IMR-90 (cell line): ENCODE data around the gene LLPH. TPM values are rescaled to one million over a fixed set of nuclear protein-coding genes. Genes with fewer than 3 reads are reported as not detected.

Source experiments
- ATAC-seq: fragments of 200-7000 bp; cut with Tn5 transposase; 2 replicates; pipeline ENCODE4 v1.9.1; 2020; ENCODE audit warnings: low read depth, mild to moderate bottlenecking, moderate library complexity
- BruUV-seq: library from RNA; stranded (reverse); fragments of 400-500 nt; replicated peaks from 2 replicates; lab custom pipeline; 2021; lab: Mats Ljungman, UMichigan
- CTCF ChIA-PET: fragments of 300-600 bp; formaldehyde crosslinking; extraction: SDS; loops from one replicate; lab custom pipeline; 2021; ENCODE audit warnings: antibody characterized with exemption; lab: Yijun Ruan, JAX
- POLR2A ChIA-PET: fragments of 300-600 bp; sonication (Branson Sonifier 250); formaldehyde crosslinking; loops from one replicate; lab custom pipeline; 2022; ENCODE audit warnings: antibody characterized with exemption; ENCODE audit not compliant: unreplicated experiment; lab: Charles Lee
- DNase-seq: peaks from one replicate; pipeline ENCODE4 v3.0.0; 2013
- H2AFZ ChIP-seq: replicated peaks from 2 replicates; pipeline ENCODE3; 2013; ENCODE audit warnings: low read length, mild to moderate bottlenecking; ENCODE audit not compliant: poor library complexity
- H2AK5ac ChIP-seq: 2 replicates; pipeline ENCODE4 v1.6.1; 2013; ENCODE audit warnings: low read depth, low read length, inconsistent platforms
- H2AK9ac ChIP-seq: replicated peaks from 2 replicates; pipeline ENCODE3; 2013; ENCODE audit warnings: mild to moderate bottlenecking, low read depth, low read length, moderate library complexity; ENCODE audit not compliant: poor library complexity
- H2BK120ac ChIP-seq: 2 replicates; pipeline ENCODE4 v1.6.1; 2013; ENCODE audit warnings: low read depth, low read length, inconsistent platforms
- H2BK15ac ChIP-seq: 3 replicates; pipeline ENCODE4 v1.6.1; 2013; ENCODE audit warnings: low read depth, low read length, inconsistent platforms
- H2BK20ac ChIP-seq: 2 replicates; pipeline ENCODE4 v1.6.1; 2013; ENCODE audit warnings: low read depth, mild to moderate bottlenecking, inconsistent platforms, low read length, moderate library complexity
- H2BK5ac ChIP-seq: 2 replicates; pipeline ENCODE4 v1.6.1; 2013; ENCODE audit warnings: mild to moderate bottlenecking, low read depth, low read length, inconsistent platforms; ENCODE audit not compliant: poor library complexity, severe bottlenecking
- H3K14ac ChIP-seq: replicated peaks from 2 replicates; pipeline ENCODE4 v1.6.1; 2013; ENCODE audit warnings: low read depth, low read length, inconsistent platforms
- H3K18ac ChIP-seq: 2 replicates; pipeline ENCODE4 v1.6.1; 2013; ENCODE audit warnings: low read depth, low read length, control low read depth
- H3K23ac ChIP-seq: 2 replicates; pipeline ENCODE4 v1.6.1; 2013; ENCODE audit warnings: low read depth, low read length, inconsistent platforms
- H3K27ac ChIP-seq: 2 replicates; pipeline ENCODE4 v1.5.1; 2013; ENCODE audit warnings: mild to moderate bottlenecking, control low read depth, low read length; ENCODE audit not compliant: insufficient read depth
- H3K27me3 ChIP-seq: 2 replicates; pipeline ENCODE4 v1.6.1; 2013; ENCODE audit warnings: low read length; ENCODE audit not compliant: control insufficient read depth, insufficient read depth
- H3K36me3 ChIP-seq: 2 replicates; pipeline ENCODE4 v1.6.1; 2013; ENCODE audit warnings: low read length, mixed read lengths; ENCODE audit not compliant: control insufficient read depth, insufficient read depth
- H3K4ac ChIP-seq: 2 replicates; pipeline ENCODE4 v1.6.1; 2013; ENCODE audit warnings: low read depth, low read length, inconsistent platforms
- H3K4me1 ChIP-seq: 2 replicates; pipeline ENCODE4 v1.6.1; 2013; ENCODE audit warnings: low read length, mixed read lengths; ENCODE audit not compliant: control insufficient read depth, insufficient read depth
- H3K4me2 ChIP-seq: 2 replicates; pipeline ENCODE4 v1.6.1; 2013; ENCODE audit warnings: low read depth, mild to moderate bottlenecking, control low read depth, low read length, moderate library complexity
- H3K4me3 ChIP-seq: 2 replicates; pipeline ENCODE4 v1.5.1; 2013; ENCODE audit warnings: low read depth, mild to moderate bottlenecking, control low read depth, low read length, moderate library complexity; ENCODE audit not compliant: insufficient read depth
- H3K56ac ChIP-seq: 2 replicates; pipeline ENCODE4 v1.6.1; 2013; ENCODE audit warnings: low read length, inconsistent platforms; ENCODE audit not compliant: insufficient read depth; ENCODE audit errors: extremely low read depth
- H3K79me1 ChIP-seq, 2 experiments: 2 replicates each; pipeline ENCODE4 v1.6.1; 2013; ENCODE audit warnings: low read length in 2 of 2, inconsistent platforms in 1 of 2, low read depth in 1 of 2
- H3K9ac ChIP-seq: 2 replicates; pipeline ENCODE4 v1.6.1; 2013; ENCODE audit warnings: low read depth, low read length, control low read depth
- H3K9me1 ChIP-seq: 2 replicates; pipeline ENCODE4 v1.6.1; 2013; ENCODE audit warnings: low read length, inconsistent platforms; ENCODE audit not compliant: insufficient read depth
- H3K9me3 ChIP-seq: 2 replicates; pipeline ENCODE4 v1.6.1; 2013; ENCODE audit warnings: low read length; ENCODE audit not compliant: control insufficient read depth, insufficient read depth
- H4K20me1 ChIP-seq: 2 replicates; pipeline ENCODE4 v1.6.1; 2013; ENCODE audit warnings: low read length, inconsistent platforms; ENCODE audit not compliant: insufficient read depth
- H4K5ac ChIP-seq: 2 replicates; pipeline ENCODE4 v1.6.1; 2013; ENCODE audit warnings: mild to moderate bottlenecking, low read depth, low read length, control low read depth
- H4K8ac ChIP-seq, 2 experiments: 2 replicates each; pipeline ENCODE4 v1.6.1; 2013; ENCODE audit warnings: low read depth in 2 of 2, low read length in 2 of 2, control low read depth in 1 of 2, inconsistent platforms in 1 of 2
- H4K91ac ChIP-seq: 2 replicates; pipeline ENCODE4 v1.6.1; 2013; ENCODE audit warnings: low read depth, low read length, inconsistent platforms; ENCODE audit not compliant: insufficient read depth
- BHLHE40 ChIP-seq: fragments of 150-350 bp; IDR thresholded peaks from 2 replicates; pipeline ENCODE4 v1.6.1; 2016; ENCODE audit warnings: mild to moderate bottlenecking, low read depth, low read length
- CHD1 ChIP-seq: IDR thresholded peaks from 2 replicates; pipeline ENCODE4 v1.6.1; 2012; ENCODE audit warnings: low read depth, low read length, improper control_type of control experiment
- WGBS, 2 experiments: methylation state at CpG; one replicate each; pipeline versions ENCODE4 v1.1.5 to v1.1.7; 2013; ENCODE audit warnings: missing lambda C conversion rate in 2 of 2; ENCODE audit not compliant: insufficient read length in 1 of 2; ENCODE audit errors: extremely low coverage in 2 of 2; 5-methylcytosine and 5-hydroxymethylcytosine counted together
- dilution Hi-C: fragments of 300-500 bp; cut with HindIII; formaldehyde crosslinking; loops from one replicate; pipeline ENCODE4 v1.14.3; 2018; ENCODE audit warnings: low sequenced_read_pairs; ENCODE audit not compliant: unreplicated experiment
- in situ Hi-C: fragments of 300-500 bp; cut with MboI; formaldehyde crosslinking; loops from 3 replicates; pipeline ENCODE4 v1.14.3; 2019; ENCODE audit warnings: low sequenced_read_pairs, inconsistent platforms, mixed read lengths
- intact Hi-C: fragments of 100-400 bp; cut with micrococcal nuclease; formaldehyde crosslinking; loops from 2 replicates; pipeline ENCODE4 v1.10.0; 2022
- polyA plus RNA-seq, 3 experiments: library from polyadenylated mRNA; depleted of rRNA; stranded (reverse); fragments of >200 nt; gene quantifications; 2 replicates each; pipeline ENCODE4 v1.2.3, GENCODE V29; 2012; ENCODE audit warnings: low replicate concordance in 1 of 3
- total RNA-seq: library from RNA; depleted of rRNA; stranded (reverse); fragments of >200 nt; gene quantifications from 2 replicates; pipeline ENCODE4 v1.2.3, GENCODE V29; 2012
- TF ChIP-seq, protein P1 (sequence below): fragments of 150-350 bp; IDR thresholded peaks from 2 replicates; pipeline ENCODE4 v1.6.1; 2016; ENCODE audit warnings: low read depth, mild to moderate bottlenecking, low read length, moderate library complexity, borderline replicate concordance

Gene LLPH
- total and polyA plus RNA-seq, 2 of the 4 experiments (the other 2 are of a cell fraction), result 2.7 to 17.0 TPM

GRCh38 chr12:66117242-66117641 is 13.3 kb downstream of the LLPH start:
- Histone ChIP-seq H3K18ac (no peak overlapping the region), H3K4me1 (no peaks in the 10 kb centered on the region), H2BK20ac (no peak overlapping the region), H3K9me3 (no peaks in the 10 kb centered on the region), H4K5ac (no peak overlapping the region), H3K4ac (no peak overlapping the region), H2BK5ac (no peak overlapping the region), H3K9ac (no peak overlapping the region), H2AK5ac (no peak overlapping the region), H2BK120ac (no peak overlapping the region), H3K4me3 (no peak overlapping the region), H3K36me3 (peaks cover 4% of the 10 kb centered on the region; the same call in 1 of the 2 replicates), H3K79me1 (no peaks in the 10 kb centered on the region), H4K91ac (no peak overlapping the region; the same call in 1 of the 2 replicates), H3K27me3 (no peaks in the 10 kb centered on the region), H4K20me1 (no peaks in the 10 kb centered on the region), H3K4me2 (no peak overlapping the region), H2AFZ (no peak overlapping the region), H3K27ac (no peak overlapping the region), H3K56ac (no peak overlapping the region), H2AK9ac (no peak overlapping the region), H4K8ac (no peak overlapping the region), H3K9me1 (peaks cover 4% of the 10 kb centered on the region; the same call in 1 of the 2 replicates), H2BK15ac (no peak overlapping the region), H3K14ac (no peak overlapping the region), H3K23ac (no peak overlapping the region)
- POLR2A ChIA-PET, result no interaction called here
- no TSS peak for BruUV-seq
- DNase-seq (no peak), ATAC-seq (no peak)
- in situ Hi-C loops (no loop called here), intact Hi-C loops (no loop called here), dilution Hi-C loops (no loop called here)
- CTCF ChIA-PET, result interaction anchor here (1.1 kb wide), 1 partner anchor 28 kb away, joined by 4 read pairs; no protein-coding TSS in a partner anchor
- no CpG with 5 or more reads among the region's 2 CpGs for WGBS, 2 experiments
- TF ChIP-seq, protein P1, sequence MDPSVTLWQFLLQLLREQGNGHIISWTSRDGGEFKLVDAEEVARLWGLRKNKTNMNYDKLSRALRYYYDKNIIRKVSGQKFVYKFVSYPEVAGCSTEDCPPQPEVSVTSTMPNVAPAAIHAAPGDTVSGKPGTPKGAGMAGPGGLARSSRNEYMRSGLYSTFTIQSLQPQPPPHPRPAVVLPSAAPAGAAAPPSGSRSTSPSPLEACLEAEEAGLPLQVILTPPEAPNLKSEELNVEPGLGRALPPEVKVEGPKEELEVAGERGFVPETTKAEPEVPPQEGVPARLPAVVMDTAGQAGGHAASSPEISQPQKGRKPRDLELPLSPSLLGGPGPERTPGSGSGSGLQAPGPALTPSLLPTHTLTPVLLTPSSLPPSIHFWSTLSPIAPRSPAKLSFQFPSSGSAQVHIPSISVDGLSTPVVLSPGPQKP, result no peak
- TF ChIP-seq CHD1 (no peak), BHLHE40 (0 out of 2 replicates have a peak, but pooled peaks have one; percentile 4)
